ENCODE measurements around the gene MAN2A1. TPM values are rescaled to one million over a fixed set of nuclear protein-coding genes. Genes with fewer than 3 reads are reported as not detected.

MAN2A1 gene
- total RNA-seq, 1 donor from 2014 or later, result 13.7 TPM

DNA sequence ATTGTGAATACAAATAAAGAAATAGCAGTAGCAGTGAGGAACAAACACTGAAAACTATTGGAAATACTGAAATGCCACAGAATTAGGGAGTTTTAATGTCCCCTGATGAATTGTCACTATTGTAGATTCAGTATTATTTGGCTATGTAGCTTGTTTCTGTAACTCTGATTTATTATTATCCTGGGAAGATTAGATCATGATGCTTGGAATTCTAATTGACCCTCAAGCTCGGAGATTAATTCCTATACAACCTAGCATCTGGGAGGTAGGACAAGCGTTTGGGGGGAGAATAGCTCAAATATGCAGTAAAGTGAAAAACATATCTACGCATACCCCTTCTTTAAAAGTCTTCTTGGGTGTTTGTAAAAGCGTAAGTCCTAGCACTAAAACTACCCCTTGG is 15.1 kb upstream of the MAN2A1 start:
- intact Hi-C loops (cut with DNase I), result no loop called here
- ATAC-seq (no peak), DNase-seq (ENCODE audit: missing footprints) (no peak)

DNA sequence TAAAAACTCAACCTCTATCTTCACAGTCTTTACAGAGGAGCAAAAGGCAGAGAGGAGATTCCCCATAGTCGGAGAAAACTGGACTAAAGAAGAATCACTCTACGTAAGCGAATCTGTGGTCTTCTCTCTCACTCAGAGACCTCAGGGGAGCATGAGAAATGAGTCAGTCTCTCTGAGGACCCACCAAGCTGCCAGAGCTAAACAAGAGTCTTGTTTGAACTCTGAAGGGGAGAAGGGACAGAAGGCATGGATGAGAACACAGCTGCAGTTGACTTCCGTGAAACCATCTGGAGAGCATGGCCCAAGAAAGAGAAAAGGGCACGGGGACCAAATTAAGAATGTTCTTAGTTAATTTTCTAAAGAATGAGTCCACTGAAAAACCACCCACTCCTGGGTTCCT is 12.8 kb upstream of the MAN2A1 start:
- no peak for ATAC-seq
- no peak for DNase-seq (ENCODE audit: missing footprints)
- intact Hi-C loops (cut with DNase I), result no loop called here

DNA sequence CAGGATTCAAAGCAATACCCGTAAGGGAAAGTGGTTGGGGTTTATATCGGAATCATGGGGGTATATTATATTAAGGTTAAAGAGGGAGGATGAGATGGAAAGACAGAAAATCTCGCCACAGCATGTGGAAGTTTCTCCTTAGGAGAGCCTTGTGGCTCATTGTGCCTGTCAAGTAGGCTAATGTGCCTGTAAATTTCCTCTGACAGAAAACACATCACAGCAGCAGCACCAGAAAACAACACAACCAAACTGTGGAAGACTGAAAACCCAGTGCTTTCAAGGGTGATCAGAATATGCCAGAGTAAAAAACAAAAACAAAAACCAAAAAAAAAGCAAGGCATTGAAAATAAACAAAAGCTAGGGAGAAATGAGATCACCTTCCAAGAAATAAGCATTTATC is 11.3 kb upstream of the MAN2A1 start:
- intact Hi-C loops (cut with DNase I), result no loop called here
- ATAC-seq, result no peak

DNA sequence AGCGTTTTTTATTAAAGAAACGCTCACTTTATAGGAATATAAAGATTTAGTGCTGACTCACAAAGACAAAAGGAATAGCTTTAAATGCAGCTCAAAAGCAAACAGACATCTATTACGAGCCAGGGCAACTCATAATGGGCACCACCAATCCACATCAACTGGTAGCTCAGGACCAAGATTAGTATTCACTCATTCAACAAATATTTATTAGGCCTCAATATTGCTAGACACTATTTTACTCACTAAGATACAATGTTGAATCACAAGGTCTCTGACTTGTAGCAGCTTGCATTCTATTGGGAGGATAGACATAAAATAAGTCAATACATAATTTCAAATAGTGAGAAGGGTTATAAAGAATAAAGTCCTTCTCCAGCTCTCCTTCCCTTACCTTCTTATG is 8.0 kb upstream of the MAN2A1 start:
- intact Hi-C loops (cut with DNase I), result no loop called here
- no peak for ATAC-seq
- no peak for DNase-seq (ENCODE audit: missing footprints)

More for the DNA sequence above, 11.3 kb upstream of the MAN2A1 start:
- no peak for DNase-seq (ENCODE audit: missing footprints)

DNA sequence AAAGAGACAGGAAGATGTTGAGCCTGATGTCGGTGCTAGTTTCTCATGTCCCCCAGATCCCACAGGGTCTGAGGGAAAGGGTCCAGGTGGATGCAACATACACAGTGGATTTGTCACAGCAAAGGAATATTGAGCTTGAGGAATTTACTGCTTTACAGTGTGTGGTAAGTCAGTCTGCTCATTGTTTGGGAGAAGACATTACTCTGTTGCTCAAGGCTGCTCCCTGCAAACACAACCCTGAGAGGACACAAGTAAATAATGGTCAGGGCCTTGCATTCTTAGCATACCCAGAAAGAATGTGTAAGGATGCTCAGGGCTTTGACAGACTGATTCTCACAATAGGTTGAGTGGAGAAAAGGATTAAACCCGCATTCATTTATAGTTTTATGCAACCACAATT is 7.3 kb upstream of the MAN2A1 start:
- intact Hi-C loops (cut with DNase I), result no loop called here
- ATAC-seq (no peak), DNase-seq (ENCODE audit: missing footprints) (no peak)

DNA sequence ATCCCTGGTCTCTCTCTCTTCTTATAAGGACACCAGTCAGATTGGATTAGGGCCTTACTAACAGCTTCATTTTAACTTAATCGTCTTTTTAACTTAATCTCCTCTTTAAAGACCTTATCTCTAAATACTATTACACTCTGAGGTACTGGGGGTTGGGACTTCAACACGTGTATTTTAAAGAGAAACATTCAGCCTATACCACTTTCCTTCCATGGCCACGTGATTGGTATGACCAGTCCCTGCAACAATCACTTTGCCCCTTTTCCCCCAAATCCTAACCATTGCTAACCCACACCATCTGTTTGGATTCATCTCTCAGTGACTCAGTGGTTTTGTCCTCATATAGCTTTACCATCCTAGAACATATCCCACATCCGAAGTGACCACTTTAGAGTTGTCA is 3.8 kb upstream of the MAN2A1 start:
- intact Hi-C loops (cut with DNase I), result no loop called here
- DNase-seq (ENCODE audit: missing footprints), result no peak
- ATAC-seq, result no peak

DNA sequence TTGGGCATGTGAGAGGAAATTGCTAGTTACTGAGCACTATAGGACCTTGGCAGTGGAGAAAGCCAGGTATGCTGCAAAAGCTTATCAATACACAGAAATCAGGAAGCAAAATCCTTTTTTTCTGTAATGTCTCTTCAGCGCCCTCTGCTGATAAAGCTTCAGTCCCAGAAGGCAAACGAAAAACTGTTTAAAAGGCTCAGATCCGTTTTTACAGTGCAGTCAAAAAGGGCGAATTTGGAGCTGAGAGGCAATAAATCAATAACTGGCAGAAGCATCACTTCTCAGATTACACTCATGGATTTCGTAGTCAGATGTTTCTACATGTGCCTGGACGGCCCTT is 1.1 kb upstream of the MAN2A1 start:
- ATAC-seq (no peak), DNase-seq (ENCODE audit: missing footprints) (no peak)
- intact Hi-C loops (cut with DNase I), result no loop called here

DNA sequence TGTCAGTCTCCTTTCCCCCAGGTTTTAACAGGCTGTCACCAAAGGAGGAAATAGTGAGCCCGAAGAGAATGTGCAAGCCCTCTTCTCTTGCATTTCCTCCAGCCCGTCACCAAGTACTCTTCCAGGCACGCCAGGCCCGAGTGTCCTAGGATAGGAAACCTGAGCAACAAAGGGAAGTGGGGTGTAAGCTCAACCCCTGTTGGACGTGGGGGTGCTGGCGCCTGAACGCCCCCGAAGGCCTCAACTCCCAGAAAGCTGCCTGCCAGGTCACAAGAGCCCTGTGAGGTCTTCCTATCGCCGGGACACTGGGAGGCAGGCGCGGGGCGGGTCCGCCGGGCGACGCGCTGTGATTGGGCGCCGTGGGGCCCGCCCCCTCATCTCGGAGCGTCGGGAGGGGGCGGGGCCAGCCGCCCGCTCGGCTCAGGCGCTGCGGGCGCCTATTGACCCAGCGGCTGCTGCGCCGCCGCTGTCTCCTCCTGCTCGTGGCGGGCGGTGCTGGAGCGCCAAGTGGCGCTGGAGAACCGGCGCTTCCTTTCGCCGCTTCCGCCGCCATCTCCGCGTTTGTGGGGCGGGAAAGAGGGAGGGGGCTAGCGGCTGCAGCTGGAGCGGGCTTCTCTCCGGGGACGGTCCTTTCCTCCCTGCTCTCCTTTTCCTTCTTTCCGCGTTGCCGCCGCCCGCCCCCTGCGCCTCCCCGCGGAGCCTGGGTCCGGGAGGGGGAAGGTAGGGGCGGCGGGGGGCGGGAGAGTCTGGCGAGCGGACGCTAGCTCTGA is 572 bp upstream of the MAN2A1 start:
- ATAC-seq (peak; percentile 95), DNase-seq (ENCODE audit: missing footprints) (peak; percentile 95)
- intact Hi-C loops (cut with DNase I), result loop anchor here (1.0 kb wide), 1 partner anchor 280 kb away; the partner anchor contains the start of gene PJA2

DNA sequence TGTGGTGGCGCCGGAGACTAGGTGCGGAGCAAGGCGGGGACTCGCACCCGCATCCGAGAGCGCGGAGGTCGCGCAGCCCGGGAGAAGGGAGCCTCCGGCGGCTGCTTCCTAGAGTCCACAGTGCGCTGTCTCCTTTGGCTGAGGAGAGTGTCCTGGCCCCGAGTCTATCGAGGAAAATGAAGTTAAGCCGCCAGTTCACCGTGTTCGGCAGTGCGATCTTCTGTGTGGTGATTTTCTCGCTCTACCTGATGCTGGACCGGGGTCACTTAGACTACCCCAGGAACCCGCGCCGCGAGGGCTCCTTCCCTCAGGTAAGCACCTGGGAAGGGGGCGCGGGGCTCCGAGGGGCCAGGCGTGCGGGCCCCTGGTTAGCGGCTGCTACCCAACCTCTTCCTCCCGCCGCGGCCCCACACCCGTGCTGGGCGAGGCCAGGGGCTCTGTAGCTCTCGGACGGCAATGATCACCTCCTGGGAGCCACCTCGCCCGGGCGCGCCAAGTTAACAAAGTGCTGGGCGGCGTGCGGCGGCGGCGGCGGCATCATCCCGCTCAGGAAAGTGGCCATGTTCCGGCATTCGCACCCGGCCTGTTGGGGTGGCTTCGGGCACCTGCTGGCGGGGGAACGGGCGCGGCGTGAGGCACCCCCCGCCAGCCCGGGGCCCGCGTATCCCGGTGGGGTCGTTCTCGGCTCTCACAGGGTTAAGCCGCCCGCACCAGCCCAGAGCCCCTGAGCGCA is 681 bp downstream of the MAN2A1 start:
- ATAC-seq (peak; percentile 23), DNase-seq (ENCODE audit: missing footprints) (peak; percentile 82)
- intact Hi-C loops (cut with DNase I), result no loop called here

DNA sequence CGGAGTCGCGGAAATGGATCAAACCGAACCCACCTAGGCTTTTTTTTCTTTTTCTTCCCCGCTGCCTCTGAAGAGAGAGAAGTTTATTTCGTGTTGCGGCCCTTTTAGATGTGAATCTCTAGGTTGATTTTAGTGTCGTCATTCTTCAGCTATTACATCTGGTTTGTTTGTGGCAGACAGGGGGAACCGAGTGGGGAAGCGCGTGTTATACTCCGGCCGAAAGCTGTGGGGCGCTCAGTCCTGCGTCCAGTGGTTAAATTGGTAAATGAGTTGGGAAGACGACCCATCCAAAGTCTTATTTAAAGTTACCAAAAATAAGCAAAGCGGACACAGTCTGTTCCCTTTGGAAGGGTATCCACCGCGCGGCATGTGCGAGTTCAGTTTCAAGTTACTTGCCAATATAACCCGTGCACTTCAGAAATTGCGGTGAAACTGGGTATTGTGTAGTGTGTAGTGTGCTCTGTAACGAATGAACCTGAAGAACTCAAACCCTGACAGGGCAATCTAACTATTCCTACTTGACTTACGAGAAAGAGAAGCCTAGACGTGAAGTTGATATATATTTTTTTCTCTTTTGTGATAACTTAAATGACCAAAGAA is 1.3 kb downstream of the MAN2A1 start:
- intact Hi-C loops (cut with DNase I), result no loop called here
- DNase-seq (ENCODE audit: missing footprints), result peak; percentile 86
- ATAC-seq, result peak; percentile 62

DNA sequence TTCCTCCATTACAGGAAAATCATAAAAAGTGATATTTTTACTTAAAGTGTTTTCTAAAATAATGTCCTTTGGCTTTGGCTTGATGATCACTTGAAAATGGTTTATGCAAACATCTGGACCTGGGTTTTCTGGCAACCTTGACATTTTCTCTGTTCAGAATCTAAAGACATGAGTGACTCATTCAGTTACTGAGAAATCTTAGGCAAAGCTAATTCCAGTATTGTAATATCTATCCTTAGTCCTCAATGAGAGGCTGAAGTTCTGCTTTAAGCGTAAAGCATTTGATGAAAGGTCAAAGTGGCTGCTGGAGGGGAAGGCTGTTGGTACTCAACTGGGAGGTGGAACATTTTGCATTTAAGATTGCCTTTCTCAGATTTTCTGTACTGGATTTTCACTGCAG is 2.3 kb downstream of the MAN2A1 start:
- intact Hi-C loops (cut with DNase I), result no loop called here
- no peak for DNase-seq (ENCODE audit: missing footprints)
- no peak for ATAC-seq

DNA sequence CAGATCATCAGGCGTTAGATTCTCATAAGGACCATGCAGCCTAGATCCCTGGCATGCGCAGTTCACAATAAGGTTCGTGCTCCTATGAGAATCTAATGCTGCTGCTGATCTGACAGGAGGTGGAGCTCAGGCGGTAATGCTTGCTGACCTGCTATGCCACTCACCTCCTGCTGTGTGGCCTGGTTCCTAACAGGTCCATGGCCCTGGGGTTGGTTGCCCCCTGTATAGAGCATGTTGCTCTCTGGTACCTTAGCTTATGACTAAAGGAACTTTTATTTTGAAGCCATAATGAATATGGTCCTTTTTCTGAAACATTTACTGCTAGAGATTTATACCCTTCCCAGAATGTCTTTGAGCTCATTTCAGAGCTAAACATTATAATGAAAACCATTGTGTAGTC is 3.1 kb downstream of the MAN2A1 start:
- ATAC-seq, result no peak
- intact Hi-C loops (cut with DNase I), result no loop called here
- DNase-seq (ENCODE audit: missing footprints), result no peak

DNA sequence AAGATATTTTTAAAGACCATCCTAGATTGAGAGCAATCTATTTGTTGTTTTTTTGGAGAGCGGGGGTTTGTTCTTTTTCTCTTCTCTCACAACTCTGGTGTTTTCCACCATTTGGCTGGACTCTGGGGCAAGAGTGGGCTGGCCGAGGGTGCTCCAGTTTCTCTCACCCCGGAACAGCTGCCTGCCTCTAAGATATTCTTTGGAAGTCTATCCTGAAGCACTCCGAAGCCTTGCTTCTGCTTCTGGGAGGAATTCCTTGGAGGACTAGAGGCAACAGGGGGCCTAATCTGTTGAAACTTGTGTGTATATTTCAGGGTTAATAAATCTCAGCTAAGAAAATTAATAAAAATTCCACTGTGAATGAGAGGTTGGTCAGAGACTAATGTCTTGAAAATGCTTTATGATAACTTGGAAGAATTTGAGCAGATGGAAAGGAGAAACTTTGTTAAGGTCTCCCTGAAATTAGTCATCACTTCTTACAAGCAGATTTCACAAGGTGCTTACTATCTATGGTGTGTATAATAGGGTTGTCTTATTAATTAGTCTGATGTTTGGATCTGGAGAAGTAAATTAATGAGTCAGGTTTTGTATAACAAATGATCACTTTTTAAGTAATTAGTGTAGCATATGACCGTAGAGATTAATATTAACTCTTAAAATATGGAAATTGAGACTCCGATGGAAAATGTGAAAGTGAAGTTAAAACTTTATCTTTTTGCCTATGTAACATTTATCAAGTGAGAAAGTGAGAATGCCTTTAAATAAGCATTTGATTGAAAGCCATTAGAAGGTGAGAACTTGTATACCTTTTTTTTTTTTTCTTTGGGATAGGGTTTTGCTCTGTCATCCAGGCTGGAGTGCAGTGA is 4.0 kb downstream of the MAN2A1 start:
- intact Hi-C loops (cut with DNase I), result no loop called here
- DNase-seq (ENCODE audit: missing footprints), result no peak
- no peak for ATAC-seq

DNA sequence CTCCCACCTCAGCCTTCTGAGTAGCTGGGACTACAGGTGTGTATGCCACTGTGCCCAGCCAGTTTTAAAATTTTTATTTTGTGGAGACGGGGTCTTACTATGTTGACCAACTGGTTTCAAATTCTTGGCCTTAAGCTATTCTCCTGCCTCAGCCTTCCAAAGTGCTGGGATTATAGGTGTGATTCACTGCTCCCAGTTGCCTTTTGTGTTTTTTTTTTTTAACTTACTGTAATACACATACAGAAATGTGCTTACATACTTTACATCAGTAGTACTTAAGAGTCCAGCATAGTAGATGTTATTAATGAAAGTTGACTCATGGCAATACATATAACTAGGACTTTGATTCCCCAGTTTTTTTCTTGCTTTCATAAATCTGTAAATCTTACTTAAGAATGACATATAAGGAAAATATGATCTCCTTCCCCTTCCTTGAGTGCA is 4.7 kb downstream of the MAN2A1 start:
- ATAC-seq, result no peak
- no peak for DNase-seq (ENCODE audit: missing footprints)
- intact Hi-C loops (cut with DNase I), result no loop called here

DNA sequence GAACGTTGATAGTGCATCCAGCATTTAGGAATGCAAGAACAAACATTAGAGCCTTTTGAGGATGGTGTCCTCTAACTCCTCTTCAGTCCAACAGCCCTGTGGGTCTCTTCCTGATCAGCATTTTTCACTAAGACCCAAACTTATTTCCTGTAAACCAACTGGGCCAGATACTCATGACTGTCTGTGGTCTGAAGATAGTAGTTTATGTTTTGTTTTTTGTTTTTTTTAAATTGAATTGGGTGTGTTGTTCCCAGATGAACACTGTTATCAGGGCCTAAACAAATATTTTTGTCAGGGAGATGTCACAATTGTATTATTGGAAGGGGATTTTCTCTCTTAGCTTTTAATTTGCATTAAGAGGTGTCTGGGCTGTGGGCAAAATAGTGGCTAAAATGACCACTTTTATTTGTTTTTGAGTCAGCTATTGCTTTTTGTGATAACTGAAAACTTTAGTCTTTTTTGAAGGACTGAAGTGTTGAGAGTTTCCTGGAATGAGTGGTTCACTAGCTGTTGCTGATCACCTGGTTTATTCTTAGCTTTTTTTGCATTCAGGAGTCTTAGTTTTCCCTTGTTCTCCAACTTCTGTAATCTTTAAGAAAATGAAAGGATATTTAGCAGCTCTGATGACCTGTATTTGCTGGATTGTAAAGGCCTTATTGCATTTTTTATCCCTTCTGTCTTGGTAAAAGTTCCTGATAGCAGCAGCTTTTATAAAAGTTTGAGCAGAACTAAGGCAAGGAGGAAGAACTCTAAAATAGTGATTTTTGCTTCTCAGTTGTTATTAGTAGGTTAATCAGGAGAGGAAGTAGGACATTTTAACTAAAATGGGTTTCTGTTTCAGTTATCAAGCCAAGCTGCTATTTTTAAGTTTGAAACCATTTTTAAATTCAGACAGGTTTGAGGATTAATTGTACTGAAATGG is 5.5 kb downstream of the MAN2A1 start:
- intact Hi-C loops (cut with DNase I), result no loop called here

DNA sequence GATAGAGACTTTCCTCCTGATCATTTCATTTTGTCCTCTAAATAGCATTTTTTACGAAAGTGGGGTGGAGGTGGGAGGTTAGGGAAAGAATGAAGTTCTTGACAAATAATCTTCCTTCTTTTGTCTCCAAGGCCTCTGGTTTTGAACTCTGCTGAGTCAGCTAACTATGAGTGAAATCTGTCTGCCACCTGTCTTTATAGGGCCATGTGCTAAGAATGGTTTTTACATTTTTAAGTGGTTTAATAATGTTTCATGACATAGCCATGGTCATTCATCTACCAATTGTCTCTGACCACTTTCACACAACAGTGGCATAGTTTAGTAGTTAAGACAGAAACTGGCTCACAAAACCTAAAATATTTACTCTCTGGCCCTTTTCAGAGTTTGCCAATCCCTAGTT is 7.6 kb downstream of the MAN2A1 start:
- ATAC-seq (no peak), DNase-seq (ENCODE audit: missing footprints) (no peak)
- intact Hi-C loops (cut with DNase I), result no loop called here

More for the DNA sequence above, 5.5 kb downstream of the MAN2A1 start:
- ATAC-seq (no peak), DNase-seq (ENCODE audit: missing footprints) (no peak)

DNA sequence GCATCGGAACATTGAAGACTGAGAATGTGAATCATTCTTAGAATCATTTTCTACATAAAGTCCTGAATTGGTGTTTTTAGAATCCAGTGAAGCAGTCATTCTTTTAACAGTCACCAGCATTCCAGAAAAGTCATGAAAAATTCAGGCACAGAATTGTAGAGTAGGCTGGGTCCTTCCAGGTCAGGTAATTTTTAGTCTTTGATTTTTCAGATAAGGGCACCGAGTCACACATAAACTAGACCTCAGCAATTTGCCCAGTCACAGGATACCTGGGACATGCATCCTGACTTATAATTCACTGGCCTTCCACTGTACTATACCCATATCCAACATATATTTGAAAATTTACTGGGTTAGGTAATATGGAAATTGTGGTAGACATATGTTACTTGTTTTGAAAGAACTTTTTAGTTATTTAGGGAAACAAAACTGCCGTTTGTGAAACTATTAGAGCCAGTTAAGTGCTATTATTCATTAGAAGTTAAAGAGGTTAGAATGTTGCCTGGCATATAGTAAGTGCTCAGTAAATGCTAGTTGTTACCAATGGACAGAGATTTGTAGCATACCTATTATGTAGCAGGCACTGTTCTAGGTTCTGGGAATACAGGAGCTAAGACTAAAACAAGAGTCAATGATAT is 10.9 kb downstream of the MAN2A1 start:
- no peak for ATAC-seq
- intact Hi-C loops (cut with DNase I), result no loop called here
- DNase-seq (ENCODE audit: missing footprints), result no peak

DNA sequence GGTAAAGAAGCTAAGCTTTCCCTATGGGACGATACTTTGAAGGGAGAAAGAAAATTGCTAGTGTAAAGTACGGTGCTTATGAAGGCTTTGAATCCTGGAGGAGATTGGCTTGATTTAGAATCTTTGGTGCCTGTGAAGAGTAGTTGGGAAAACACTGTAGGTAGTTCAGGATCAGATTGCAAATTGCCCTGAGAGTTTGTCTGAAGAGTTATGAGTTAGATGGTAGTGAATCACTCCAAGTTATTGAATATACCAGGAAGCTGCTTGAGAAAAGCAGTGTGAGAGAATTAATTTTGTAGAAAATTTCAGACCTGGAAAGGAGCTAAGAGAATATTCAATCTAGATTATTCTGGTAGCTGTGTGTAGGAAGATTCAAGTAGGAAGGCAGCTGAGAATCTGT is 11.5 kb downstream of the MAN2A1 start:
- ATAC-seq, result no peak
- intact Hi-C loops (cut with DNase I), result no loop called here
- no peak for DNase-seq (ENCODE audit: missing footprints)

All from Right ventricle myocardium inferior (tissue), 1 donor.